T-helper 22 cell (primary cell): ENCODE results near the gene APOOL.

ENCODE experiments used
- DNase-seq: peaks from one replicate; pipeline ENCODE4 v3.0.0-alpha.2; 2020; ENCODE audit warnings: low read depth

The APOOL gene

GRCh38 chrX:85084770-85085393 lies 81.2 kb downstream of the APOOL start:
- no peak for DNase-seq

GRCh38 chrX:85089321-85089840 lies 85.7 kb downstream of the APOOL start:
- no peak for DNase-seq

GRCh38 chrX:85107407-85107806 lies 103.7 kb downstream of the APOOL start:
- DNase-seq = no peak

GRCh38 chrX:85108165-85108564 lies 104.5 kb downstream of the APOOL start:
- no peak for DNase-seq

GRCh38 chrX:85109235-85109634 lies 105.6 kb downstream of the APOOL start:
- DNase-seq = no peak

GRCh38 chrX:85111347-85111746 lies 107.7 kb downstream of the APOOL start:
- DNase-seq = no peak

- DNase-seq = no peak
Measured at GRCh38 chrX:85112293-85112692, 108.6 kb downstream of the APOOL start.

GRCh38 chrX:85113746-85114145 lies 110.1 kb downstream of the APOOL start:
- DNase-seq = no peak

GRCh38 chrX:85114171-85114570 lies 110.5 kb downstream of the APOOL start:
- DNase-seq = no peak

GRCh38 chrX:85114776-85115175 lies 111.1 kb downstream of the APOOL start:
- no peak for DNase-seq

- no peak for DNase-seq
Measured at GRCh38 chrX:85115252-85115651, 111.6 kb downstream of the APOOL start.

GRCh38 chrX:85136409-85136808 lies 132.7 kb downstream of the APOOL start:
- no peak for DNase-seq

GRCh38 chrX:85139422-85139821 lies 135.7 kb downstream of the APOOL start:
- DNase-seq = no peak

GRCh38 chrX:85140964-85141363 lies 137.3 kb downstream of the APOOL start:
- no peak for DNase-seq
